Measurements from ENCODE around the gene NUP42. TPM values are rescaled to one million over a fixed set of nuclear protein-coding genes. Genes with fewer than 3 reads are reported as not detected.
A peak's percentile ranks its signal among the peaks of the same experiment; 100 is the strongest.
"Not testable (repeated sequence)": the region's sequence is repeated elsewhere in the genome, so short reads cannot be mapped to it uniquely, and the experiment has no call there.

NUP42 gene
- total RNA-seq, result 28.0 TPM

- peak; percentile 91 to 99 (median 99) for DNase-seq (ENCODE audit: low read depth in 2 of 3, low spot score in 2 of 3)
These were observed at the start of gene NUP42 for GRCh38 chr7:23181684-23182553. Gene NUP42, plus strand, starts transcription at chr7:23182048. Its CDS starts 38 bp downstream, at chr7:23182086.

GRCh38 chr7:23133797-23134196, 48.1 kb upstream of the NUP42 start:
- DNase-seq (ENCODE audit: low read depth in 2 of 3, low spot score in 2 of 3), result no peak

GRCh38 chr7:23135755-23136154, 46.1 kb upstream of the NUP42 start:
- no peak for DNase-seq (ENCODE audit: low read depth in 2 of 3, low spot score in 2 of 3)

- DNase-seq (ENCODE audit: low read depth in 2 of 3, low spot score in 2 of 3), result no peak
These were observed 45.6 kb upstream of the NUP42 start for GRCh38 chr7:23136216-23136615.

- no peak for DNase-seq (ENCODE audit: low read depth in 2 of 3, low spot score in 2 of 3)
These were observed 24.2 kb upstream of the NUP42 start for GRCh38 chr7:23157679-23158078.

GRCh38 chr7:23158546-23158945, 23.3 kb upstream of the NUP42 start:
- DNase-seq (ENCODE audit: low read depth in 2 of 3, low spot score in 2 of 3), result no peak

GRCh38 chr7:23161482-23161881, 20.4 kb upstream of the NUP42 start:
- DNase-seq (ENCODE audit: low read depth in 2 of 3, low spot score in 2 of 3), result no peak

- no peak for DNase-seq (ENCODE audit: low read depth in 2 of 3, low spot score in 2 of 3)
These were observed 17.0 kb upstream of the NUP42 start for GRCh38 chr7:23164846-23165245.

GRCh38 chr7:23165316-23165715, 16.5 kb upstream of the NUP42 start:
- DNase-seq (ENCODE audit: low read depth in 2 of 3, low spot score in 2 of 3), result no peak

- no peak for DNase-seq (ENCODE audit: low read depth in 2 of 3, low spot score in 2 of 3)
These were observed 14.2 kb upstream of the NUP42 start for GRCh38 chr7:23167691-23168090.

GRCh38 chr7:23168111-23168885, 13.6 kb upstream of the NUP42 start:
- DNase-seq (ENCODE audit: low read depth in 2 of 3, low spot score in 2 of 3), result no peak

GRCh38 chr7:23175938-23176337, 5.9 kb upstream of the NUP42 start:
- DNase-seq (ENCODE audit: low read depth in 2 of 3, low spot score in 2 of 3), result peak in 2 of 3 donors; percentile 44 to 79

- DNase-seq (ENCODE audit: low read depth in 2 of 3, low spot score in 2 of 3), result no peak
These were observed 1.6 kb downstream of the NUP42 start for GRCh38 chr7:23183279-23184012.

- DNase-seq (ENCODE audit: low read depth in 2 of 3, low spot score in 2 of 3), result no peak
These were observed 2.4 kb downstream of the NUP42 start for GRCh38 chr7:23184291-23184690.

GRCh38 chr7:23184709-23185359, 3.0 kb downstream of the NUP42 start:
- DNase-seq (ENCODE audit: low read depth in 2 of 3, low spot score in 2 of 3), result peak in 2 of 3 donors; percentile 35 to 46

GRCh38 chr7:23185980-23186379, 4.1 kb downstream of the NUP42 start:
- no peak for DNase-seq (ENCODE audit: low read depth in 2 of 3, low spot score in 2 of 3)

GRCh38 chr7:23191022-23191421, 9.2 kb downstream of the NUP42 start:
- no peak for DNase-seq (ENCODE audit: low read depth in 2 of 3, low spot score in 2 of 3)

- not testable (repeated sequence) for DNase-seq (ENCODE audit: low read depth in 2 of 3, low spot score in 2 of 3)
These were observed 11.9 kb downstream of the NUP42 start for GRCh38 chr7:23193650-23194227.

- DNase-seq (ENCODE audit: low read depth in 2 of 3, low spot score in 2 of 3), result no peak
These were observed 14.5 kb downstream of the NUP42 start for GRCh38 chr7:23196306-23196705.

- not testable (repeated sequence) for DNase-seq (ENCODE audit: low read depth in 2 of 3, low spot score in 2 of 3)
These were observed 15.9 kb downstream of the NUP42 start for GRCh38 chr7:23197745-23198144.
